RWPE1 (cell line): Measurements from ENCODE around the gene NAIF1.
A peak's percentile ranks its signal among the peaks of the same experiment; 100 is the strongest.

ENCODE experiments used
- CTCF ChIA-PET: fragments of 350-600 bp; sonication (Branson Sonifier 250); formaldehyde crosslinking; extraction: SDS; loops from one replicate; lab custom pipeline; 2021; lab: Yijun Ruan, JAX
- POLR2A ChIA-PET: fragments of 400-600 bp; formaldehyde crosslinking; extraction: SDS; loops from one replicate; lab custom pipeline; 2020; ENCODE audit warnings: antibody characterized with exemption; ENCODE audit not compliant: low non-redundant PET; lab: Yijun Ruan, JAX
- DNase-seq: peaks from one replicate; pipeline ENCODE4 v3.0.0; 2012; ENCODE audit warnings: low spot score
- H3K27ac ChIP-seq: fragments of 450-650 bp; 2 replicates; pipeline ENCODE4 v1.5.1; 2017
- CTCF ChIP-seq: fragments of 450-650 bp; conservative IDR thresholded peaks from 2 replicates; pipeline ENCODE4 v1.5.1; 2017; ENCODE audit warnings: low read depth, mild to moderate bottlenecking

NAIF1 gene

DNA sequence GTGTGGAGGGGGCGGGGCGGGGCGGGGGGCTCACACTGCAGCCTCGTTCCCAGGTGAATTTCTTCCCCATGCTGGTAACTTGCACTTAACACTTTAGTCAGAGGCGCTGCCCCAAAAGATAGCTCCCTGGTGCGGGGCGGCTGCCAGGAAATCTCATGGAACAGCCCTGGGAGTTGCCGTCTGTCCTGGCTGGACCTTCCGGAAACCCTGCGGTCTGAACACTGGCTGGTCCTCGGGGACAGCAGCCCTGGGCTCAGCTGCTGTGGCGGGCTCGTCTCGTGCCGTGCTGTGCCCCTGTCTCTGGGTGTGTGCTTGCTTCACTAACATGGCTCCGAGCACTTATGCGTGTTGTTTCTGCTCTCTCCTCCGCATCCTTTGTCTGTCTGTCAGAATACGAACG, 34.6 kb upstream of the NAIF1 start:
- CTCF ChIA-PET = interaction anchor here (7.9 kb wide), 1 partner anchor 14 kb away, joined by 55 read pairs; no protein-coding TSS in a partner anchor
- POLR2A ChIA-PET = no interaction called here
- DNase-seq = no peak
- peak overlapping the region; percentile 88 for H3K27ac ChIP-seq
- TF ChIP-seq CTCF = no peak

DNA sequence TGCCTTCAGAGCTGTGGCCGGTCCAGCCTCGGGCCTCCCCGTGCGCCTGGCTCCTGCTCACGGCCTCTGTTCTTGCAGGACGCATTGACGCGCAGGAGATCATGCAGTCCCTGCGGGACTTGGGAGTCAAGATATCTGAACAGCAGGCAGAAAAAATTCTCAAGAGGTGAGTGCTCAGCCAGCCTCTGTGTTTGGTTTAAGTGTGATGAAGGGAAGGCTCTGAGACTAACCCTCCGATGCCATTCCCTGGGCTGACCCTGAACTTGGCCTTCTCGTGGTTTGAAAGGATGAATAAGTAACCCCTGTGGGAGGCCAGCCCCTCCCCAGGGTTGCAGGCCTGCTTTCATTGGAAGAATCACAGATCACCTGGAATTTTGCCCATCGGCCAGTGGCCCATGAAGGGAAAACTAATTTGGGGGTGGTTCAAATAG, 34.1 kb upstream of the NAIF1 start:
- ChIA-PET CTCF (interaction anchor here (0.7 to 7.9 kb wide), 2 partner anchors 14 to 159 kb away, joined by 5 to 55 read pairs; no protein-coding TSS in a partner anchor), POLR2A (no interaction called here)
- TF ChIP-seq CTCF = no peak
- DNase-seq = no peak
- peak overlapping the region; percentile 88 for H3K27ac ChIP-seq

DNA sequence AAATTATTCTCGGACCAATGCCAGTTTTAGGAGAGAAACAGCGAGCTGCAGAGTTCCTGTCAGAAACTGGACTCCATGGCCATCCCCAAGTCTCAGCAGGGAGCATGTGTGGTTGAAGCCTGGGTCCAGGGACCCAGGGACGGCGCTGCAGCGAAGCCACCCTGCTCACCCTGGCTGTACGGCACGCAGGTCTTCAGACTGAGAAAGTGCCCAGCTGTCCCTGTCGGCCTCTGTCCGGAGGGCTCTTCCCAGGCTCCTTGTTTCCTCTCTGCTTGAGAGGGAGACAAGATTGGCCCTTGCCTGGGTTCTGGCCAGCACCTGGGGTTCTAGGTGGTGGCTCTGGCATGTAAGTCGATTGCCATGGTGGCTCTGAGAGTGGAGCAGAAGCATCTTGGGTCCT, 33.5 kb upstream of the NAIF1 start:
- no peak for TF ChIP-seq CTCF
- ChIA-PET POLR2A (no interaction called here), CTCF (interaction anchor here (0.6 to 7.9 kb wide), 3 partner anchors 15 to 956 kb away, joined by 3 to 55 read pairs (median 5); no protein-coding TSS in a partner anchor)
- H3K27ac ChIP-seq = peak overlapping the region; percentile 88
- DNase-seq = no peak

DNA sequence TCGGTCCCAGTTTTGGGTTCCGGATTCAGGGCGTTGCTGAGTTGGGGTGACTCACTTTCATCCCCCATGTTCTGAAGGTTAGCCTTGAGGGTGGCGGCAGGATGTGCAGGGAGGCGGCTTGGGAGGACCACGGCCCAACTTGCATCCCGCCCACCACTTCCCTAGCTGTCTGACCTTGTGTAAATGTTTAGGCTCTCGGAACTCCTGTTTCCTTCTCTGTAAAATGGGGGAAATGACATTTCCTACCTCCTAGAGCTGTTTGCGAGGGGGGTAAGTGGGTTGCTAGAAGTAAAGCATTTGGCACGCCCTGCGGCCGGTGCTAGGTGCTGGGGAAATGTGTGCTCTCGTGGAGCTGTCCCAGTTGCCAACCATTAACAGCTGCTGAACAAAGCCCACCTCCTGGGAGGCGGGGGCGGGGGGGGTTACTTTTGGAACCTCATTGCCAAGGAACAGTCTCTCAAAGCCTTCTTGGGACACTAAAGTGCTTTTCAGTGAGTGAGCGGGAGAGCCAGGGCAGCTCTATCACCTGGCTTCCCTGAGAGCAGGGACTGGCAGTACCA, 32.9 kb upstream of the NAIF1 start:
- DNase-seq = peak; percentile 49
- H3K27ac ChIP-seq = peak overlapping the region; percentile 88
- TF ChIP-seq CTCF = no peak
- ChIA-PET CTCF (interaction anchor here (0.6 to 7.9 kb wide), 2 partner anchors 15 to 956 kb away, joined by 3 to 55 read pairs; no protein-coding TSS in a partner anchor), POLR2A (interaction anchor here (0.5 kb wide), 1 partner anchor 362 kb away, joined by 3 read pairs; no protein-coding TSS in a partner anchor)

- H3K27ac ChIP-seq = peak overlapping the region; percentile 88
- POLR2A ChIA-PET = interaction anchor here (0.5 to 0.7 kb wide), 2 partner anchors 362 to 394 kb away, joined by 3 read pairs; no protein-coding TSS in a partner anchor
- DNase-seq = peak; percentile 46
Measured at GRCh38 chr9:128099231-128099931, 32.3 kb upstream of the NAIF1 start.

More at GRCh38 chr9:128099231-128099931, 32.3 kb upstream of the NAIF1 start:
- TF ChIP-seq CTCF = no peak
- CTCF ChIA-PET = interaction anchor here (7.9 kb wide), 1 partner anchor 16 kb away, joined by 55 read pairs; no protein-coding TSS in a partner anchor
